ENCODE results near the gene HBE1.
A peak's percentile ranks its signal among the peaks of the same experiment; 100 is the strongest.
"Not testable (repeated sequence)": the region's sequence is repeated elsewhere in the genome, so short reads cannot be mapped to it uniquely, and the experiment has no call there.

The HBE1 gene

GRCh38 chr11:5269715-5270147 lies at the start of gene HBE1:
TSS of gene HBE1 (minus strand) at chr11:5269945. CDS start at chr11:5269890, 55 bp downstream.
- DNase-seq (ENCODE audit: low read depth): no peak

GRCh38 chr11:5317292-5317691 lies 47.5 kb upstream of the HBE1 start:
- no peak for DNase-seq (ENCODE audit: low read depth)

DNA sequence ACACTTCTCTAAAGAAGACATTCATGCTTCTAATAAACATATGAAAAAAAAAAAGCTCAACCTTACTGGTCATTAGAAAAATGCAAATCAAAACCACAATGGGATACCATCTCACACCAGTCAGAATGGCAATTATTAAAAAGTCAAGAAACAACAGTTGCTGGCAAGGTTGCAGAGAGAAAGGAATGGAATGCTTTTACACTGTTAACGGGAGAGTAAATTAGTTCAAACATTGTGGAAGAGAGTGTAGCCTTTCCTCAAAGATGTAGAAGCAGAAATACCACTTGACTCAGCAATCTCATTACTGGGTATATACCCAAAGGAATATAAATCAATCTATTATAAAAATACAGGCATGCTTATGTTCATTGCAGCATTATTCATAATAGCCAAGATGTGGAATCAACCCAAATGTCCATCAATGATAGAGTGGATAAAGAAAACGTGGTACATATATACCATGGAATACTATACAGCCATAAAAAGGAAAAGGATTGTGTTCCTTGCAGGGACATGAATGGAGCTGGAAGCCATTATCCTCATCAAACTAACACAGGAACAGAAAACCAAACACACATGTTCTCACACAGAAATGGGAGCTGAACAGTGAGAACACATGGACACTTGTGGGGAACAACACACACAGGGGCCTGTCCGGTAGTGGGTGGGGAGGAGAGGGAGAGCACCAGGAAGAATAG lies 43.7 kb upstream of the HBE1 start:
- DNase-seq (ENCODE audit: low read depth): not testable (repeated sequence)

DNA sequence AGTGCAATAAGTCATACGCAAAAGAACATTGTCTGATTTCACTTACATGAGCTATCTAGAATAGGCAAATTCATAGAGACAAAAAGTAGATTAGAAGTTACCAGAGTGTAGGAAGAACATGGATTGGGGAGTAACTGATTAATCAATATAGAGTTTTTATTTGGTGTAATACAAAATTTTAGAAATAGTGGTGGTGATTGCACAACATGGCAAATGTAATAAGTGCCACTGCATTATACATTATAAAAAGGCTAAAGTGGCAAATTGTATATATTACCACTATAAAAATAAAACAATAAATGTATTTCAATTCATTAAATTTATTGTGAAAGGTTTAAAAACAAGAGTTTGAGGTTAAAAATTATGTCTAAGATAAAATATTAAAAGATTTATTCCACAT lies 40.7 kb upstream of the HBE1 start:
- no peak for DNase-seq (ENCODE audit: low read depth)

DNA sequence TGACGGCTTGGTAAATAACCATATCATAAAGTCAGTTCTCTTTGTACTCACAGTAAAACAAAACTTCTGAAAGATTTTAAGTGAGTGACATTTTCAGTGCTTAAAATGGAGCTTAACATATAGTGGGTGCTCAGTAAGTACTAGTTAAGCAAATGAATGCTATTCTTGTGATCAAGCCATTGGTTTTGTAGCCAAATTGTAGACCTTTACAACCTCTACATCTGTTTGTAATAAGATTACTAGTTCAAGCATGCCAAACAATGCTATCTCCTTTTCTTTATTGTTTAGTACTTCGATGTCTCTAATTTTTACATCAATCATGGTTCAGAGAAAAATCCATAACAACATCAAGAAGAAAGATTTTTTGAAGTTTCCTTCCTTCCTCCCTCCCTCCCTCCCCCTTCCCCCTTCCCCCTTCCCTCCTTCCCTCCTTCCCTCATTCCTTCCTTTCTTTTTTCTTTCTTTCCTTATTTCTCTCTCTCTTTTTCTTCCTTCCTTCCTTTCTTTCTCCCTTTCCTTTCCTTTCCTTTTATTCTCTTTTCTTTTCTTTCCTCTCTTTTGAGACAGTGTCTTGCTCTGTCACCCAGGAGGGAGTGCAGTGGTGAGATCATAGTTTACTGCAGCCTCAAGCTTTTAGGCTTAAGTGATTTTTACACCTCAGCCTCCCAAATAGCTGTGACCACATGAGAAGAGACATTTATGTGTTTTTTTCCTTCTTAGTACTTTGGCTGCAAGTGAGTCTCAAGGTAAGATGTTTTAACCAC lies 37.7 kb upstream of the HBE1 start:
- no peak for DNase-seq (ENCODE audit: low read depth)

- no peak for DNase-seq (ENCODE audit: low read depth)
Observed at GRCh38 chr11:5304046-5304445, 34.3 kb upstream of the HBE1 start.

GRCh38 chr11:5303626-5304025 lies 33.9 kb upstream of the HBE1 start:
- DNase-seq (ENCODE audit: low read depth): no peak

DNA sequence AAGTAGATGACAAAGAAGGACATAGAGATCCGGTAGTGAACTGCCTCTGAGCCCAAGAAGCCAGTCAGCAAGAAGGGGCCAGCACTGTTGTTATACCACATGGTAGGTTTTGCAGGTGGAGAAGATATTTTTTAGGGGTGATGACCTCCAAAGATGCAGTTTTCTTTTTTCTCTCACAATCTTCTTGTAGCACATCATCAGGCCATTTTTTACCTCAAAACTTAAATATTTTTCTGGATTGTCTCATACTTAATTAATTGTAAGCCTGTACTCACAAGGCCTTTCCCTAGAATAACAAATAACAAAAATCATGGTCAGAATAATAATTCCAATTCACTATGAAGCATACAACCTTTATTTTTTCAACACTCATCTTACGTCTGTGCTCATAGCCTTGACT lies 32.1 kb upstream of the HBE1 start, which contains the start of gene OR51B4:
Gene OR51B4, minus strand, starts transcription at position 101 of the 400 bp plus-strand sequence. Its CDS starts 0 bp downstream, at position 101.
- DNase-seq (ENCODE audit: low read depth): no peak

DNA sequence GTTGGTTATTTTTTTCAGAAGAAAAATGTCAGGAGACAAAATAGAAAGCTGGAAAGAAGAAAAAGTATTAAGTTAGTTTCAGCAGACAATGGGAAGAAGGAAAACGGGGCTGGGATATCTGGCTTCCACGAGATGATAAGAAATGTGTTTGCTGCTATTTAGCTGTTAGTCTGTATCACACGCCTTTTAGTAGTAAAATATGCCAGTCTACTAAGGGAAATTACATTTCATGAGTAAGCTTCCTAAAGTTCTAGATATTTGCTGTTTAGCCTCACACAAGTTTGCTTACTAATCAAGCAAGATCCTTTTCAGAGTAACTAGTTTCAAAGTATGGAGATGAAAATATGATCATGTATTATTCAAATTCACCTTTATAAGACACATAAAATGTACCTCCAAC lies 30.5 kb upstream of the HBE1 start:
- DNase-seq (ENCODE audit: low read depth): no peak

DNA sequence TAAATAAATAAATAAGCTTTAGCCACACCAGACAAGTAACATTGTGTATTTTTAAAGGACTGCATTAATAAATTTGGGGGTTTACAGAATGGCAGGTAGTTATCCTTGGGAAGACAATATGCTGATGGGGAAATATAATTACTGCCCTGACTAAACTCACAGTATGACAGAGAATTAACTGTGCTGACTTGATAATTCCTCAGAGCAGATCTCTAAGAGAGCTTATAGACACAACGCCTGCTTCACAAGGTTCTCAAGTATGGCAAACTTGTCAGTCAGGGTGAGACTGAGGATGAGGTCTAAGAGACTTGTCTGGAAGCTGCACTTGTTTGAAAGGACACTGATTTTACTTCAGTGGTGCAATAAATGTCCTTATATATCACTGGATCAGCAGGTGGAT lies 28.7 kb upstream of the HBE1 start:
- no peak for DNase-seq (ENCODE audit: low read depth)

- DNase-seq (ENCODE audit: low read depth): no peak
Observed at GRCh38 chr11:5297721-5298323, 28.1 kb upstream of the HBE1 start.

GRCh38 chr11:5294342-5294995 lies 24.7 kb upstream of the HBE1 start:
- DNase-seq (ENCODE audit: low read depth): not testable (repeated sequence)

DNA sequence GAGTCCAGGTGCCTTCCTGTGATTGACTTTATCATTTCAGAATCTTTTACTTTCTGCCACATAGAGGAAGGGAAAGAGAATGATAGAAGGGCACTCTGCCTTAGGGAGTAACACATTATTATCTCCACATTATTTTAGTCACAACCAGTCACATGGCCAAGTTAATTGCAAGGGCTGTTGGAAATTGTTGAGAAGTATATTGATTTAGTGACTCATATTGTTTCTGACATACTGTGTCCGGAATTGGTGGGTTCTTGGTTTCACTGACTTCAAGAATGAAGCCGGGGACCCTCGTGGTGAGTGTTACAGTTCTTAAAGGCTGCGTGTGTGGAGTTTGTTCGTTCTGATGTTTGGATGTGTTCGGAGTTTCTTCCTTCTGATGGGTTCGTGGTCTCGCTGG lies 23.3 kb upstream of the HBE1 start:
- DNase-seq (ENCODE audit: low read depth): no peak

DNA sequence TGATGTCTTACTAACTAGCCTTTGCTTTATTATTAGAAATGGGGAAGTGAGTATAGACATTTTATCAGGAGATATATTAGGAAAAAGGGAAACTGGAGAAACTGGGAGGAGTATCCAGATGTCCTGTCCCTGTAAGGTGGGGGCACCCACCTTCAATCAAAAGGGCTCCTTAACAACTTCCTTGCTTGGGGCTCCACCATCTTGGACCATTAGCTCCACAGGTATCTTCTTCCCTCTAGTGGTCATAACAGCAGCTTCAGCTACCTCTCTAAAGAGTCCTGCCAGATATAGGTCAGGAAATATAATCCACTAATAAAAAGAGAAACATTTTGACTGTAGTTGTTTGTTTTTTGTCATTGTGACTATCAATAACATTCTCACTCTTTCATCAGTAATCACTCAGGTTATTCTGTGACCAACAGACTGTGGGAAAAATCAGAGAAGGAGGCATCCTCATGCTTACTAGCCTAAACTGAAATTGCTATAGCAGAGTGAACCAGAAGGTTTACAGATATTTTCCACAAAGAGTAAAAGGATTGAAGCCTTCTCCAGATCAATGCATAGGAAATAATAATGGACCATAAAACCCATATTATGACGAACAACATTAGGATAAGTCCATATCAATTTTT lies 21.6 kb upstream of the HBE1 start:
- DNase-seq (ENCODE audit: low read depth): no peak

- no peak for DNase-seq (ENCODE audit: low read depth)
Observed at GRCh38 chr11:5290106-5290505, 20.4 kb upstream of the HBE1 start.

DNA sequence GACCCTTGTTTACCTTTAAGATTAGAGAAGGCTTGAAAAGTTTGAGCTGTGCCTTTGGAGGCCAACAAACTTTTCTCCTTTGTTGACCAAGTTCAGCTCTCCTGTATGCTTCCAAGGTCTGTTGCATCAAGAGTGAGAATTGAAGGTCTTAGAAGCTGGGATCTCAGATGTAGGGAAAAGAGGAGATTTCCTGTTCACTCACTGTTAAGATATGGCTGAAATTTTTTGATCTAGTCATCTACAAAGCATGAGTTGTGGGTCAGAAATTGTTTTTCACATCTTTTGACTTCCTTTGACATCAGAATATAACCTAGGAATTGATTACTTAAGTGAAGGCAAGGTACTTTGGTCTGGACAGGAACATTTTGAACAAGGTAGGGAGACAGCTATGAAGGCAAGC lies 20.0 kb upstream of the HBE1 start:
- DNase-seq (ENCODE audit: low read depth): peak; percentile 54

- DNase-seq (ENCODE audit: low read depth): no peak
Observed at GRCh38 chr11:5288906-5289550, 19.3 kb upstream of the HBE1 start.

DNA sequence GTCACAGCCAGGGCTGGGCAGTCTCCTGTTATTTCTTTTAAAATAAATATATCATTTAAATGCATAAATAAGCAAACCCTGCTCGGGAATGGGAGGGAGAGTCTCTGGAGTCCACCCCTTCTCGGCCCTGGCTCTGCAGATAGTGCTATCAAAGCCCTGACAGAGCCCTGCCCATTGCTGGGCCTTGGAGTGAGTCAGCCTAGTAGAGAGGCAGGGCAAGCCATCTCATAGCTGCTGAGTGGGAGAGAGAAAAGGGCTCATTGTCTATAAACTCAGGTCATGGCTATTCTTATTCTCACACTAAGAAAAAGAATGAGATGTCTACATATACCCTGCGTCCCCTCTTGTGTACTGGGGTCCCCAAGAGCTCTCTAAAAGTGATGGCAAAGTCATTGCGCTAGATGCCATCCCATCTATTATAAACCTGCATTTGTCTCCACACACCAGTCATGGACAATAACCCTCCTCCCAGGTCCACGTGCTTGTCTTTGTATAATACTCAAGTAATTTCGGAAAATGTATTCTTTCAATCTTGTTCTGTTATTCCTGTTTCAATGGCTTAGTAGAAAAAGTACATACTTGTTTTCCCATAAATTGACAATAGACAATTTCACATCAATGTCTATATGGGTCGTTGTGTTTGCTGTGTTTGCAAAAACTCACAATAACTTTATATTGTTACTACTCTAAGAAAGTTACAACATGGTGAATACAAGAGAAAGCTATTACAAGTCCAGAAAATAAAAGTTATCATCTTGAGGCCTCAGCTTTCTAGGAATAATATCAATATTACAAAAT lies 18.6 kb upstream of the HBE1 start:
- no peak for DNase-seq (ENCODE audit: low read depth)

GRCh38 chr11:5286901-5287300 lies 17.2 kb upstream of the HBE1 start:
- DNase-seq (ENCODE audit: low read depth): no peak

DNA sequence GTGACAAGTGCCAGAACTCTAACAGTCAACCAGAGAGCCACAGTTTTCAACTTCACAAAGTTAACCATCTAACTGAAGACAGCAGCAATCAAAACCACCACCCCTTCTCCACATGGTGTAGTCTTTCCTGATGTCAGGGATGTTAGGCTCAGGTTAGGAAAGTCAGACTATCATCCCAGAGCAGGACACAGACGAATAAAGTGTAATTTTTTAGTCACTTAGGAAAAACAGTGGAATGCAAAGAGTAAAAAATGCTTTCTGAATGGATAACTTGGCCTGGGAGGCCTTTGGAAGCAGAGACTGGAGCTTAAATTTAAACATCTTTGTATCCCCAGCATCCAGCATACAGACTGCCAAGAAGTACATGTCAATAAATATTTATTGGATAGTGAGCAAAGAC lies 16.6 kb upstream of the HBE1 start:
- DNase-seq (ENCODE audit: low read depth): no peak
